Mesangial cell (primary cell): ENCODE data around the gene CCR7. TPM values are rescaled to one million over a fixed set of nuclear protein-coding genes. Genes with fewer than 3 reads are reported as not detected.

Experiments
- total RNA-seq: library from RNA; depleted of rRNA; stranded (reverse); fragments of >200 nt; gene quantifications from 2 replicates; pipeline ENCODE4 v1.2.3, GENCODE V29; 2015

The CCR7 gene, protein sequence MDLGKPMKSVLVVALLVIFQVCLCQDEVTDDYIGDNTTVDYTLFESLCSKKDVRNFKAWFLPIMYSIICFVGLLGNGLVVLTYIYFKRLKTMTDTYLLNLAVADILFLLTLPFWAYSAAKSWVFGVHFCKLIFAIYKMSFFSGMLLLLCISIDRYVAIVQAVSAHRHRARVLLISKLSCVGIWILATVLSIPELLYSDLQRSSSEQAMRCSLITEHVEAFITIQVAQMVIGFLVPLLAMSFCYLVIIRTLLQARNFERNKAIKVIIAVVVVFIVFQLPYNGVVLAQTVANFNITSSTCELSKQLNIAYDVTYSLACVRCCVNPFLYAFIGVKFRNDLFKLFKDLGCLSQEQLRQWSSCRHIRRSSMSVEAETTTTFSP
- 0.13 TPM in 1 of 2 replicates, not detected in the other for total RNA-seq

DNA sequence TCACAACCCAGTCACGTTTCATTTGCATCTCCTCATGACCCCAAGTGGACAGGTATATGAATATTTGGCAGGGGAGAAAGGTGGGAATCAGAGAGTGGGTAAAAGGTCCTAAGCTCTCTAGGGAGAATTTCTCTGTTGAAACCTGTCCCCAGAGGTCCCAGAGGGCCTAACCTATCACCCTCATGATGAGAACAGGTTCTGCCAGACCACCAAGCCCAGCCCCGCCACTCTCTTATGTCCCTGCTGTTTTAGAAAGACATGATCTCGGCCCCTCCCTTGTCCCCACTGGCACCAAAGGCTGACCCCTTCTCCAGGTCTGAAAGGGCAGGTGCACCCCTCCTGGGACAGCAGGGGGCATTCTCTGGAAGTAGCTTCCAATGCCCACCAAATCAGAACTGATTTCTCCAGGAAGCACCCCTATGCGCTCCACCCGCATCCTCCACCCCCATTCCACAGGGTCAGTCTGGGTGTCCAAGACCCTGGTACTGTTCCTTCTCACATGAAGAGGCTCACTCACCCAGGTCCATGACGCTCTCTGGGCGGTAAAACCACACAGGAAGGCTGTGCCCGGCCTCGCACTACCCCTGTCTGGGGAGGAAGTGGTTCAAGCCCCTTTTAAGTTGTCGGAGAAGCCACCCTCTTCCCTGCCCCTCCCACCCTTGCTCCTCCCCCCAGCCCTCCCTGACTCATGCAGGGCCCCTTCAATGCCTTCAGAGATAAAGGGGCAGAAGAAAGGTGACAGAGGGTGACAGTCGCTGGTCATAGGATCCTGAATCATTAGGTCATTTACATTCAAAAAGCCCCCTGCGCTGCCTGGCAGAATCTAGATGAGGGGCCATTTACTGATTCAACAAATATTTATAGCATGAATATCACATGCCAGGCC is at the start of gene CCR7:
Gene CCR7, minus strand, starts transcription at position 590 of the 886 bp plus-strand sequence. Its CDS starts 63 bp downstream, at position 527.

Other genes starting within 250 kb of the CCR7 start
- 0.49 and 5.2 TPM in 2 replicates for gene GJD3, start 200.7 kb downstream of the CCR7 start, total RNA-seq
- gene TOP2A, start 147.6 kb downstream of the CCR7 start, total RNA-seq: 5.5 and 143 TPM in 2 replicates
- 313 and 804 TPM in 2 replicates for gene IGFBP4, start 122.0 kb downstream of the CCR7 start, total RNA-seq
- under 0.01 and 2.3 TPM in 2 replicates for gene TNS4, start 63.8 kb downstream of the CCR7 start, total RNA-seq
- 63.4 and 96.1 TPM in 2 replicates for gene SMARCE1, start 82.3 kb upstream of the CCR7 start, total RNA-seq
- gene KRT222, start 99.7 kb upstream of the CCR7 start, total RNA-seq: 0.16 and 1.3 TPM in 2 replicates
- gene KRT24, start 138.3 kb upstream of the CCR7 start, total RNA-seq: not detected in 2 replicates
- not detected in 2 replicates for gene KRT25, start 189.9 kb upstream of the CCR7 start, total RNA-seq
- not detected in 2 replicates for gene KRT26, start 206.7 kb upstream of the CCR7 start, total RNA-seq
- gene KRT27, start 217.1 kb upstream of the CCR7 start, total RNA-seq: 0.51 TPM in 1 of 2 replicates, not detected in the other
- 0.51 TPM in 1 of 2 replicates, not detected in the other for gene KRT28, start 234.5 kb upstream of the CCR7 start, total RNA-seq